ENCODE measurements around the gene CELSR3. TPM values are rescaled to one million over a fixed set of nuclear protein-coding genes. Genes with fewer than 3 reads are reported as not detected.
A peak's percentile ranks its signal among the peaks of the same experiment; 100 is the strongest.

Gene CELSR3
- total RNA-seq, 2 experiments from 2014 or later = 15.8 to 17.8 TPM

DNA sequence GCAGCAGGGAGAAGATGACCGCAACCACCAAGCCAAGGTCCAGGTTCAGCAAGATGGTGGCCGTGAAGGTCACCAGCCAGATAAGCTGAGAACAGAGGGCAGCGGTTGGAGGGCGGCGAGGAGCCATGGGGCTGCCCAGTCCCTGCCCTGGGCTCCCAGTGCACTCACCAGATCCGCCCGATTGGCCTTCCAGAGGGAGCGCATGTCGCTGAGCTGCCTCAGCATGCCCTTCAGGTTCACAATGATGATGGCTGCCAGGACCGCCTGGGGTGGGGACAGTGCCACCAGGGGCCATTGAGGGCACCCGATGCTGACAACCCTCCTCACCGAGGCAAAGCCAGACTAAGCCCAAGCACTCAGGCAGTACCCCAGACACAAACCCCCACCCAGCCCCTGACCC, 32.8 kb downstream of the CELSR3 start:
- DNase-seq = no peak
- CTCF ChIA-PET = no interaction called here
- no peaks in the 10 kb centered on the region for H3K27me3 Mint-ChIP-seq
- H3K9me3 Mint-ChIP-seq = no peaks in the 10 kb centered on the region
- TF ChIP-seq, protein P1, sequence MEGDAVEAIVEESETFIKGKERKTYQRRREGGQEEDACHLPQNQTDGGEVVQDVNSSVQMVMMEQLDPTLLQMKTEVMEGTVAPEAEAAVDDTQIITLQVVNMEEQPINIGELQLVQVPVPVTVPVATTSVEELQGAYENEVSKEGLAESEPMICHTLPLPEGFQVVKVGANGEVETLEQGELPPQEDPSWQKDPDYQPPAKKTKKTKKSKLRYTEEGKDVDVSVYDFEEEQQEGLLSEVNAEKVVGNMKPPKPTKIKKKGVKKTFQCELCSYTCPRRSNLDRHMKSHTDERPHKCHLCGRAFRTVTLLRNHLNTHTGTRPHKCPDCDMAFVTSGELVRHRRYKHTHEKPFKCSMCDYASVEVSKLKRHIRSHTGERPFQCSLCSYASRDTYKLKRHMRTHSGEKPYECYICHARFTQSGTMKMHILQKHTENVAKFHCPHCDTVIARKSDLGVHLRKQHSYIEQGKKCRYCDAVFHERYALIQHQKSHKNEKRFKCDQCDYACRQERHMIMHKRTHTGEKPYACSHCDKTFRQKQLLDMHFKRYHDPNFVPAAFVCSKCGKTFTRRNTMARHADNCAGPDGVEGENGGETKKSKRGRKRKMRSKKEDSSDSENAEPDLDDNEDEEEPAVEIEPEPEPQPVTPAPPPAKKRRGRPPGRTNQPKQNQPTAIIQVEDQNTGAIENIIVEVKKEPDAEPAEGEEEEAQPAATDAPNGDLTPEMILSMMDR (IDR thresholded peaks at IDR 0.05) = no peak
- POLR2A ChIA-PET = interaction anchor here (0.9 to 1.4 kb wide), 2 partner anchors 9 to 11 kb away, joined by 3 to 6 read pairs; no protein-coding TSS in a partner anchor
- H3K36me3 Mint-ChIP-seq (ENCODE audit: low read depth) = peaks cover 12% of the 10 kb centered on the region
- peaks cover 8% of the 10 kb centered on the region for H3K4me1 Mint-ChIP-seq (ENCODE audit: low read depth)
- ATAC-seq = no peak
- H3K4me3 Mint-ChIP-seq = no peak overlapping the region
- intact Hi-C loops (cut with micrococcal nuclease) = no loop called here
- no peak overlapping the region for H3K27ac Mint-ChIP-seq

DNA sequence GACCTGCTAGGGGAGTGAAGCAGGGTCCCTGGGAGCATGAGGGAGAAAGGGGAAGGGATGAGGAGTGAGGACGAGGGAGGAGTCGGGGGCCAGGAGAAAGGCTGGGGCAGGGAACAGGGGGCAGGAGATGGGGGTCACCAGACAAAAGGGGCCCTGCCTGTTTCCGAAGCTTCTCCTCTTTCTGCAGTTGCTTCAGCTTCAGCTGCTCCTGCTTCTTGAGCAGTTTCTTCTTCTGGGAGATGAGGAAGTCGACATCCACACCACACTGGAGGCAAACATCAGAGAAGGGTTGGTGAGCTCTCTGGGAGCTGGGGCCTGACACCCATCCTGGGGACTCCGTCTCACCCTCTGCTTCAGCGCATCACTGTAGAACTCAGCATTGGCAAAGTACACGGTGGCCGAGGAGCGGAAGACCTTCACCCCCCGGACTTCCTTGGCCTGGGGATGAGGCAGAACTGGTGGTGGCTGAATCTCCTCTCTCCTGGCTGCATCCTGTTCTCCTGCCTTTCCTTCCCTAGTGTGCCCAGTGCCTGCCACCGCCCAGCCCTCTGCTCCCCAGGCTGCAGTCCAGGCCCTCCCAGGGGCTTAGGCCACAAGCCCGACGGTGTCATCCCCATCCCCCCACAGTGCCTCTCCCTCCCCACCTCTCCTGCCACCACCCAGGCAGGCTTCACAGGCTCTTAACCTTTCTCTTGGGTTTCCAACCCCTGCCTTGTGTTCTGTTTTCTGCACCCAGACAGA, 34.2 kb downstream of the CELSR3 start:
- H3K4me3 Mint-ChIP-seq = no peak overlapping the region
- CTCF ChIA-PET = no interaction called here
- H3K27ac Mint-ChIP-seq = no peak overlapping the region
- no peak for ATAC-seq
- no peak for DNase-seq
- H3K36me3 Mint-ChIP-seq (ENCODE audit: low read depth) = peaks cover 12% of the 10 kb centered on the region
- POLR2A ChIA-PET = interaction anchor here (0.6 to 1.0 kb wide), 3 partner anchors 10 to 61 kb away, joined by 3 to 4 read pairs (median 3); no protein-coding TSS in a partner anchor
- peaks cover 4% of the 10 kb centered on the region for H3K4me1 Mint-ChIP-seq (ENCODE audit: low read depth)
- no peaks in the 10 kb centered on the region for H3K9me3 Mint-ChIP-seq
- intact Hi-C loops (cut with micrococcal nuclease) = no loop called here
- no peaks in the 10 kb centered on the region for H3K27me3 Mint-ChIP-seq
- TF ChIP-seq, protein P1 (IDR thresholded peaks at IDR 0.05) = no peak

DNA sequence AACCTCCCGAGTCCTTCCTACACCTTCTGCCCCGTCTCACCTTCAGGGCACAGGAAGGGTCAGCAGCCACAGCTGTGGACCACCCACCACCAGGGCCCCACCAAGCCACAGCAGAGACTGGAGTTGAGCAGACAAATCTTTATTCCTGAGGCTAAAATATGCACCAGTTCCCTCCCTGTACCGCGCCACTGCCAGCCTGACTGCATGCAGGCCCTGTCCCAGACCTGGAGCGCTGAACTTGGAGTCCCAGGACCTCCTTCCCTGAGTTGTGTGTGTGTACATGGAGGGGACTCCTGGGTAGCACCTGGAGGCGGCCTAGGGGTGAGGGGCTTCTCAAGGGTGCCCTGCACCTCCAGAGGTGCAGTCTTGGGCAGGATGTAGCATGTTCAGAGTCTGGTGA, 37.1 kb downstream of the CELSR3 start:
- peaks cover 4% of the 10 kb centered on the region for H3K4me1 Mint-ChIP-seq (ENCODE audit: low read depth)
- DNase-seq (no peak), ATAC-seq (no peak)
- TF ChIP-seq, protein P1 (IDR thresholded peaks at IDR 0.05) = no peak
- no peak overlapping the region for H3K27ac Mint-ChIP-seq
- CTCF ChIA-PET = interaction anchor here (6.5 kb wide), 1 partner anchor 9 kb away, joined by 42 read pairs; the partner anchor contains the start of gene SLC26A6
- peaks cover 2% of the 10 kb centered on the region for H3K36me3 Mint-ChIP-seq (ENCODE audit: low read depth)
- H3K4me3 Mint-ChIP-seq = no peak overlapping the region
- intact Hi-C loops (cut with micrococcal nuclease) = no loop called here
- POLR2A ChIA-PET = interaction anchor here (1.0 to 2.1 kb wide), 3 partner anchors 9 to 36 kb away, joined by 3 to 8 read pairs (median 4); partner anchors contain the start of gene SLC26A6
- H3K9me3 Mint-ChIP-seq = no peaks in the 10 kb centered on the region
- no peaks in the 10 kb centered on the region for H3K27me3 Mint-ChIP-seq

DNA sequence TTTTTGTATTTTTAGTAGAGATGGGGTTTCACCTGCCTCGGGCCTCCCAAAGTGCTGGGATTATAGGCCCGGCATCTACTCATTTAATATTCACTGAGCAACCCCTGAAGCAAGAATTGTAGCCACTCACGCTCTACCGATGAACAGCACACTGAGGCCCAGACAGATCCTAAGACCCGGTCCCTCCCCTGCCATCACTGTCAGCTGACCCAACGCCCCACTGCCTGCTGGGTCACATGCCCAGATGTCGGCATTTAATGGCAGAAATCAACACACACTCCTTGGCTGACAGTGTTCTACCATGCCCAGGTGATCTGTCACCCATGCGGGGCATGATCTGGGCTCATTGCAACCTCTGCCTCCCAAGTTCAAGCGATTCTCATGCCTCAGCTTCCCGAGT, 37.9 kb downstream of the CELSR3 start:
- H3K4me1 Mint-ChIP-seq (ENCODE audit: low read depth) = peaks cover 4% of the 10 kb centered on the region
- no peaks in the 10 kb centered on the region for H3K27me3 Mint-ChIP-seq
- intact Hi-C loops (cut with micrococcal nuclease) = no loop called here
- POLR2A ChIA-PET = interaction anchor here (0.6 to 2.1 kb wide), 4 partner anchors 10 to 35 kb away, joined by 3 to 8 read pairs (median 4); no protein-coding TSS in a partner anchor
- CTCF ChIA-PET = interaction anchor here (1.3 to 6.5 kb wide), 2 partner anchors 10 to 188 kb away, joined by 4 to 42 read pairs; partner anchors contain the start of gene SLC26A6
- no peaks in the 10 kb centered on the region for H3K9me3 Mint-ChIP-seq
- TF ChIP-seq, protein P1 (IDR thresholded peaks at IDR 0.05) = no peak
- peak overlapping the region; percentile 0 for H3K27ac Mint-ChIP-seq
- peaks cover 4% of the 10 kb centered on the region for H3K36me3 Mint-ChIP-seq (ENCODE audit: low read depth)
- no peak overlapping the region for H3K4me3 Mint-ChIP-seq
- ATAC-seq (no peak), DNase-seq (no peak)

Measured in activated CD8-positive, alpha-beta T cell treated with anti-CD3 and anti-CD28 coated beads for 36 hours (primary cell).